H9 (cell line): ENCODE measurements around the gene TBC1D5. TPM values are rescaled to one million over a fixed set of nuclear protein-coding genes. Genes with fewer than 3 reads are reported as not detected.

Source experiments
- DNase-seq: peaks from one replicate; pipeline ENCODE4 v3.0.0-alpha.2; 2017
- H2AFZ ChIP-seq: one replicate; pipeline ENCODE4 v1.6.1; 2013; ENCODE audit warnings: mild to moderate bottlenecking, low read length, control low read depth, moderate library complexity
- H2AK5ac ChIP-seq: 2 replicates; pipeline ENCODE4 v1.6.1; 2013; ENCODE audit warnings: low read length, control low read depth, mixed read lengths; ENCODE audit not compliant: insufficient read length
- H2BK120ac ChIP-seq: one replicate; pipeline ENCODE4 v1.6.1; 2013; ENCODE audit warnings: low read depth, mild to moderate bottlenecking, low read length, control low read depth, inconsistent platforms; ENCODE audit not compliant: poor library complexity, severe bottlenecking
- H2BK12ac ChIP-seq: 2 replicates; pipeline ENCODE4 v1.6.1; 2013; ENCODE audit warnings: low read length, control low read depth, mixed read lengths, low read depth; ENCODE audit not compliant: insufficient read length
- H2BK15ac ChIP-seq: 2 replicates; pipeline ENCODE4 v1.6.1; 2013; ENCODE audit warnings: low read depth, low read length, control low read depth
- H2BK20ac ChIP-seq: one replicate; pipeline ENCODE4 v1.6.1; 2013; ENCODE audit warnings: low read depth, mild to moderate bottlenecking, low read length, control low read depth, inconsistent platforms; ENCODE audit not compliant: poor library complexity, severe bottlenecking
- H2BK5ac ChIP-seq: 2 replicates; pipeline ENCODE4 v1.6.1; 2013; ENCODE audit warnings: low read length, control low read depth, mixed read lengths; ENCODE audit not compliant: insufficient read length
- H3K14ac ChIP-seq: 2 replicates; pipeline ENCODE4 v1.6.1; 2013; ENCODE audit warnings: low read length, control low read depth; ENCODE audit not compliant: insufficient read depth
- H3K18ac ChIP-seq: 2 replicates; pipeline ENCODE4 v1.6.1; 2013; ENCODE audit warnings: low read depth, mild to moderate bottlenecking, mixed read lengths, low read length, control low read depth; ENCODE audit not compliant: insufficient read length
- H3K23ac ChIP-seq: 2 replicates; pipeline ENCODE4 v1.6.1; 2013; ENCODE audit warnings: low read length, control low read depth, mixed read lengths, low read depth; ENCODE audit not compliant: insufficient read length
- H3K23me2 ChIP-seq: 2 replicates; pipeline ENCODE4 v1.6.1; 2013; ENCODE audit warnings: low read depth, mild to moderate bottlenecking, mixed read lengths, low read length, control low read depth; ENCODE audit not compliant: insufficient read length, poor library complexity, severe bottlenecking
- H3K27ac ChIP-seq: 2 replicates; pipeline ENCODE4 v1.5.1; 2013; ENCODE audit warnings: low read length, control low read depth, mixed read lengths, low read depth; ENCODE audit not compliant: insufficient read length
- H3K27me3 ChIP-seq: 2 replicates; pipeline ENCODE4 v1.6.1; 2013; ENCODE audit warnings: low read length, control low read depth, inconsistent platforms; ENCODE audit not compliant: insufficient read depth
- H3K4ac ChIP-seq: 2 replicates; pipeline ENCODE4 v1.6.1; 2013; ENCODE audit warnings: low read depth, mild to moderate bottlenecking, control low read depth, inconsistent platforms, low read length, moderate library complexity
- H3K4me1 ChIP-seq: 2 replicates; pipeline ENCODE4 v1.6.1; 2013; ENCODE audit warnings: low read length, control low read depth, inconsistent platforms; ENCODE audit not compliant: insufficient read depth
- H3K4me2 ChIP-seq: 2 replicates; pipeline ENCODE4 v1.6.1; 2013; ENCODE audit warnings: low read length, control low read depth, mixed read lengths; ENCODE audit not compliant: insufficient read length, insufficient read depth
- H3K56ac ChIP-seq: 2 replicates; pipeline ENCODE4 v1.6.1; 2013; ENCODE audit warnings: low read depth, mild to moderate bottlenecking, mixed read lengths, low read length, control low read depth; ENCODE audit not compliant: insufficient read length
- H3K79me1 ChIP-seq: 2 replicates; pipeline ENCODE4 v1.6.1; 2013; ENCODE audit warnings: low read depth, mild to moderate bottlenecking, moderate library complexity, low read length, control low read depth, inconsistent platforms; ENCODE audit not compliant: insufficient read depth, poor library complexity, severe bottlenecking
- H3K79me2 ChIP-seq: 2 replicates; pipeline ENCODE4 v1.6.1; 2013; ENCODE audit warnings: low read length, control low read depth, inconsistent platforms; ENCODE audit not compliant: insufficient read depth
- H3K9ac ChIP-seq: 2 replicates; pipeline ENCODE4 v1.6.1; 2013; ENCODE audit warnings: low read length, control low read depth, mixed read lengths; ENCODE audit not compliant: insufficient read length; ENCODE audit errors: extremely low read depth
- H3K9me3 ChIP-seq: one replicate; pipeline ENCODE4 v1.6.1; 2013; ENCODE audit warnings: low read depth, low read length, inconsistent platforms; ENCODE audit not compliant: control insufficient read depth
- H3T11ph ChIP-seq: one replicate; pipeline ENCODE4 v1.6.1; 2013; ENCODE audit warnings: mild to moderate bottlenecking, low read length, control low read depth, inconsistent platforms
- H4K20me1 ChIP-seq: one replicate; pipeline ENCODE4 v1.6.1; 2013; ENCODE audit not compliant: control insufficient read depth, insufficient read length, insufficient read depth
- H4K5ac ChIP-seq: 2 replicates; pipeline ENCODE4 v1.6.1; 2013; ENCODE audit warnings: low read depth, mild to moderate bottlenecking, mixed read lengths, low read length, control low read depth; ENCODE audit not compliant: insufficient read length
- H4K8ac ChIP-seq: replicated peaks from 2 replicates; pipeline ENCODE4 v1.6.1; 2013; ENCODE audit warnings: low read length, control low read depth, mixed read lengths, low read depth; ENCODE audit not compliant: insufficient read length
- H4K91ac ChIP-seq: 2 replicates; pipeline ENCODE4 v1.6.1; 2013; ENCODE audit warnings: low read depth, mild to moderate bottlenecking, moderate library complexity, mixed read lengths, low read length, control low read depth; ENCODE audit not compliant: insufficient read length
- H3K27ac Mint-ChIP-seq, 3 experiments: 2 replicates in 2 of 3; 3 replicates in 1 of 3; pipeline ENCODE4 v1.8.0; 2020 to 2021; ENCODE audit warnings: mixed read lengths in 3 of 3, mild to moderate bottlenecking in 1 of 3, moderate library complexity in 1 of 3
- H3K27me3 Mint-ChIP-seq: 2 replicates; pipeline ENCODE4 v1.8.0; 2021; ENCODE audit warnings: low read depth, mild to moderate bottlenecking, moderate library complexity, mixed read lengths
- H3K36me3 Mint-ChIP-seq, 3 experiments: 2 replicates in 2 of 3; 3 replicates in 1 of 3; pipeline ENCODE4 v1.8.0; 2020 to 2021; ENCODE audit warnings: low read depth in 3 of 3, mixed read lengths in 3 of 3; ENCODE audit not compliant: insufficient read depth in 1 of 3
- H3K4me1 Mint-ChIP-seq, 2 experiments: 2 replicates each; pipeline ENCODE4 v1.8.0; 2020; ENCODE audit warnings: mixed read lengths in 2 of 2
- H3K4me3 Mint-ChIP-seq, 2 experiments: 2 replicates in 1 of 2; 3 replicates in 1 of 2; pipeline ENCODE4 v1.8.0; 2020 to 2021; ENCODE audit warnings: mild to moderate bottlenecking in 2 of 2, mixed read lengths in 2 of 2, moderate library complexity in 1 of 2
- H3K9me3 Mint-ChIP-seq, 2 experiments: 2 replicates in 1 of 2; 3 replicates in 1 of 2; pipeline ENCODE4 v1.8.0; 2020; ENCODE audit warnings: mild to moderate bottlenecking in 2 of 2, mixed read lengths in 2 of 2, moderate library complexity in 1 of 2
- CTCF ChIP-seq: fragments of 200-600 bp; sonication (generic); conservative IDR thresholded peaks from 3 replicates; pipeline ENCODE4 v1.8.0; 2021; ENCODE audit warnings: antibody characterized with exemption, mild to moderate bottlenecking
- WGBS: extraction: QIAGEN DNeasy Blood & Tissue Kit; methylation state at CpG from one replicate; pipeline ENCODE4 v1.1.7; 2013; ENCODE audit warnings: missing lambda C conversion rate, low lambda C conversion rate, mixed read lengths; ENCODE audit not compliant: insufficient read length; ENCODE audit errors: extremely low coverage; 5-methylcytosine and 5-hydroxymethylcytosine counted together
- total RNA-seq: library from RNA; stranded (reverse); gene quantifications from 2 replicates; pipeline ENCODE4 v1.2.1, GENCODE V29; 2021

TBC1D5 gene
- total RNA-seq, 1 experiment from 2014 or later: 25.0 TPM

GRCh38 chr3:17141699-17142098, 600.7 kb downstream of the TBC1D5 start:
- no peak overlapping the region for H3K9ac ChIP-seq
- H3K4me2 ChIP-seq: no peak overlapping the region
- no peak overlapping the region for H2AK5ac ChIP-seq
- no peak overlapping the region for H3K23ac ChIP-seq
- no peak overlapping the region for H4K8ac ChIP-seq
- H3K14ac ChIP-seq: no peak overlapping the region
- WGBS: no CpG with 5 or more reads among the region's 4 CpGs
- no peak overlapping the region for H3T11ph ChIP-seq
- no peaks in the 10 kb centered on the region for H3K23me2 ChIP-seq
- H4K91ac ChIP-seq: no peak overlapping the region
- no peak overlapping the region for H2BK5ac ChIP-seq
- H3K4me1 ChIP-seq: no peaks in the 10 kb centered on the region; the same call in 1 of the 2 replicates
- no peaks in the 10 kb centered on the region for H3K79me1 ChIP-seq
- no peak overlapping the region for H2BK15ac ChIP-seq
- H3K27me3 ChIP-seq: no peaks in the 10 kb centered on the region
- Mint-ChIP-seq H3K9me3 (peaks cover 0 to 4% of the 10 kb centered on the region in 2 experiments; a peak in 3 of 5 replicates), H3K4me3 (no peak overlapping the region), H3K27ac (no peak overlapping the region), H3K36me3 (peaks cover 0 to 5% (median 0%) of the 10 kb centered on the region in 3 experiments; a peak in 1 of 7 replicates), H3K4me1 (peaks cover 28 to 32% of the 10 kb centered on the region in 2 experiments), H3K27me3 (peaks cover 7% of the 10 kb centered on the region)
- no peak for TF ChIP-seq CTCF
- H3K4ac ChIP-seq: no peak overlapping the region
- H4K5ac ChIP-seq: no peak overlapping the region
- no peak overlapping the region for H3K56ac ChIP-seq
- H3K27ac ChIP-seq: no peak overlapping the region
- no peak overlapping the region for H2BK20ac ChIP-seq
- H2BK12ac ChIP-seq: no peak overlapping the region
- no peaks in the 10 kb centered on the region for H4K20me1 ChIP-seq
- H3K79me2 ChIP-seq: no peaks in the 10 kb centered on the region
- no peak overlapping the region for H2BK120ac ChIP-seq
- H3K18ac ChIP-seq: no peak overlapping the region
- no peaks in the 10 kb centered on the region for H3K9me3 ChIP-seq
- no peak for DNase-seq
- no peak overlapping the region for H2AFZ ChIP-seq
